Endothelial cell of umbilical vein (primary cell): ENCODE data around the gene AVL9. TPM values are rescaled to one million over a fixed set of nuclear protein-coding genes. Genes with fewer than 3 reads are reported as not detected.

Experiments
- BruUV-seq: library from RNA; stranded (reverse); fragments of 400-500 nt; replicated peaks from 2 replicates; lab custom pipeline; 2021; lab: Mats Ljungman, UMichigan
- CTCF ChIA-PET: fragments of 300-600, 350-600 bp; sonication (Branson Sonifier 250); formaldehyde crosslinking; loops from one replicate; lab custom pipeline; 2021; ENCODE audit warnings: antibody characterized with exemption, inconsistent platforms; lab: Charles Lee
- POLR2A ChIA-PET: fragments of 300-600, 350-600 bp; sonication (Branson Sonifier 250); formaldehyde crosslinking; loops from one replicate; lab custom pipeline; 2021; ENCODE audit warnings: antibody characterized with exemption, inconsistent platforms; lab: Charles Lee
- DNase-seq: peaks from one replicate; pipeline ENCODE4 v3.0.0-alpha.2; 2011; ENCODE audit warnings: low read depth, low spot score
- FAIRE-seq: peaks from 2 replicates; lab custom pipeline; 2011; peaks lifted over from hg19 to GRCh38; lab: Jason Lieb, UNC
- H2AFZ ChIP-seq: 2 replicates; pipeline ENCODE4 v1.6.0; 2012; ENCODE audit warnings: low read depth, low read length, control low read depth, inconsistent platforms
- H3K27ac ChIP-seq: 2 replicates; pipeline ENCODE4 v1.5.1; 2011; ENCODE audit warnings: low read depth, mild to moderate bottlenecking, control low read depth, low read length, moderate library complexity; ENCODE audit not compliant: insufficient read depth
- H3K27me3 ChIP-seq, 2 experiments: 2 replicates each; pipeline versions ENCODE4 v1.6.0 to v1.6.1; 2011; ENCODE audit warnings: low read length in 2 of 2, mixed read lengths in 1 of 2; ENCODE audit not compliant: control insufficient read depth in 2 of 2, insufficient read depth in 2 of 2
- H3K36me3 ChIP-seq, 2 experiments: 2 replicates in 1 of 2; 3 replicates in 1 of 2; pipeline ENCODE4 v1.5.1; 2011; ENCODE audit warnings: low read length in 2 of 2, mild to moderate bottlenecking in 1 of 2, moderate library complexity in 1 of 2; ENCODE audit not compliant: control insufficient read depth in 2 of 2, insufficient read depth in 2 of 2; ENCODE audit errors: extremely low read depth in 1 of 2
- H3K4me1 ChIP-seq: 3 replicates; pipeline ENCODE4 v1.5.1; 2011; ENCODE audit warnings: mild to moderate bottlenecking, low read length; ENCODE audit not compliant: control insufficient read depth, insufficient read depth; ENCODE audit errors: extremely low read depth
- H3K4me2 ChIP-seq: 2 replicates; pipeline ENCODE4 v1.6.1; 2011; ENCODE audit warnings: low read length, control low read depth, mixed read lengths; ENCODE audit not compliant: insufficient read depth
- H3K4me3 ChIP-seq, 3 experiments: fragments of 200-600 bp in 1 of 3; sonication (generic), shearing (Covaris generic) in 1 of 3; replicated peaks in 1 of 3; 2 replicates each; pipeline ENCODE4 v1.5.1; 2011 to 2016; ENCODE audit warnings: control low read depth in 3 of 3, low read length in 3 of 3, mild to moderate bottlenecking in 2 of 3, inconsistent platforms in 1 of 3, low read depth in 1 of 3, moderate library complexity in 1 of 3; ENCODE audit not compliant: insufficient read depth in 1 of 3
- H3K79me2 ChIP-seq: 2 replicates; pipeline ENCODE4 v1.6.0; 2012; ENCODE audit warnings: low read length, inconsistent platforms; ENCODE audit not compliant: control insufficient read depth, insufficient read depth
- H3K9ac ChIP-seq: replicated peaks from 2 replicates; pipeline ENCODE3; 2011; ENCODE audit warnings: low read length, control low read depth; ENCODE audit not compliant: insufficient read depth; ENCODE audit errors: extremely low read depth
- H3K9me1 ChIP-seq: replicated peaks from 3 replicates; pipeline ENCODE4 v1.6.0; 2011; ENCODE audit warnings: mild to moderate bottlenecking, low read length; ENCODE audit not compliant: control insufficient read depth, insufficient read depth; ENCODE audit errors: extremely low read depth
- H3K9me3 ChIP-seq: replicated peaks from 2 replicates; pipeline ENCODE4 v1.5.1; 2012; ENCODE audit warnings: low read length, inconsistent platforms; ENCODE audit not compliant: control insufficient read depth, insufficient read depth
- H4K20me1 ChIP-seq: replicated peaks from 2 replicates; pipeline ENCODE3; 2011; ENCODE audit warnings: mild to moderate bottlenecking, low read length; ENCODE audit not compliant: control insufficient read depth, insufficient read depth; ENCODE audit errors: extremely low read depth
- CTCF ChIP-seq, 2 donors: IDR thresholded peaks; 1 replicate in 1 of 2; 2 replicates in 1 of 2; pipeline ENCODE4 v1.5.1; 2011; ENCODE audit warnings: low read length in 2 of 2, mild to moderate bottlenecking in 2 of 2, moderate library complexity in 2 of 2, control low read depth in 1 of 2, inconsistent platforms in 1 of 2, low read depth in 1 of 2; ENCODE audit not compliant: insufficient read depth in 1 of 2; ENCODE audit errors: extremely low read depth in 1 of 2
- EZH2 ChIP-seq: IDR thresholded peaks from 2 replicates; pipeline ENCODE4 v1.6.1; 2012; ENCODE audit warnings: borderline replicate concordance, low read depth, mild to moderate bottlenecking, moderate library complexity, low read length, inconsistent platforms; ENCODE audit not compliant: severe bottlenecking
- FOS ChIP-seq: IDR thresholded peaks from 2 replicates; pipeline ENCODE4 v1.6.1; 2011; ENCODE audit warnings: mild to moderate bottlenecking, low read length, moderate library complexity, borderline replicate concordance; ENCODE audit not compliant: insufficient read depth
- GATA2 ChIP-seq: IDR thresholded peaks from 2 replicates; pipeline ENCODE4 v1.7.0; 2011; ENCODE audit warnings: low read depth, mild to moderate bottlenecking, moderate library complexity, mixed read lengths, low read length; ENCODE audit not compliant: insufficient read length, insufficient read depth
- JUN ChIP-seq: IDR thresholded peaks from 2 replicates; pipeline ENCODE4 v1.6.1; 2011; ENCODE audit warnings: borderline replicate concordance, low read depth; ENCODE audit not compliant: insufficient read length, insufficient read depth
- MAX ChIP-seq: IDR thresholded peaks from 2 replicates; pipeline ENCODE4 v1.6.1; 2011; ENCODE audit not compliant: insufficient read depth, insufficient read length
- MYC ChIP-seq: IDR thresholded peaks from one replicate; pipeline ENCODE4 v1.6.1; 2011; ENCODE audit warnings: mild to moderate bottlenecking, low read depth, low read length
- POLR2A ChIP-seq: IDR thresholded peaks from 2 replicates; pipeline ENCODE4 v1.6.1; 2012; ENCODE audit warnings: low read depth, mild to moderate bottlenecking, control low read depth, low read length
- POLR2AphosphoS5 ChIP-seq: IDR thresholded peaks from 2 replicates; pipeline ENCODE4 v1.6.1; 2012; ENCODE audit warnings: low read depth, mild to moderate bottlenecking, control low read depth, low read length, moderate library complexity; ENCODE audit not compliant: insufficient read depth
- dilution Hi-C: fragments of 300-500 bp; cut with MboI; formaldehyde crosslinking; loops from one replicate; pipeline ENCODE4 v1.15.0; 2019; ENCODE audit warnings: low sequenced_read_pairs; ENCODE audit not compliant: extremely low pct_ligation_motif_present
- intact Hi-C: fragments of 100-400 bp; cut with micrococcal nuclease; formaldehyde crosslinking; loops from one replicate; pipeline ENCODE4 v1.10.0; 2022
- polyA plus RNA-seq, 4 experiments: library from polyadenylated mRNA; depleted of rRNA in 3 of 4; stranded (reverse) in 3 of 4; unstranded in 1 of 4; fragments of >200 nt; gene quantifications; 2 replicates each; pipeline versions ENCODE4 v1.2.1 to v1.2.3, GENCODE V29; 2011 to 2012; ENCODE audit warnings: missing spikeins in 1 of 4
- total RNA-seq: library from RNA; stranded (reverse); gene quantifications from 2 replicates; pipeline ENCODE4 v1.2.3, GENCODE V29; 2021

The AVL9 gene
- total and polyA plus RNA-seq, 2 donors (not counting 3 experiments of a cell fraction or from before 2014, with no cell fraction given): 12.7 to 42.5 TPM

DNA sequence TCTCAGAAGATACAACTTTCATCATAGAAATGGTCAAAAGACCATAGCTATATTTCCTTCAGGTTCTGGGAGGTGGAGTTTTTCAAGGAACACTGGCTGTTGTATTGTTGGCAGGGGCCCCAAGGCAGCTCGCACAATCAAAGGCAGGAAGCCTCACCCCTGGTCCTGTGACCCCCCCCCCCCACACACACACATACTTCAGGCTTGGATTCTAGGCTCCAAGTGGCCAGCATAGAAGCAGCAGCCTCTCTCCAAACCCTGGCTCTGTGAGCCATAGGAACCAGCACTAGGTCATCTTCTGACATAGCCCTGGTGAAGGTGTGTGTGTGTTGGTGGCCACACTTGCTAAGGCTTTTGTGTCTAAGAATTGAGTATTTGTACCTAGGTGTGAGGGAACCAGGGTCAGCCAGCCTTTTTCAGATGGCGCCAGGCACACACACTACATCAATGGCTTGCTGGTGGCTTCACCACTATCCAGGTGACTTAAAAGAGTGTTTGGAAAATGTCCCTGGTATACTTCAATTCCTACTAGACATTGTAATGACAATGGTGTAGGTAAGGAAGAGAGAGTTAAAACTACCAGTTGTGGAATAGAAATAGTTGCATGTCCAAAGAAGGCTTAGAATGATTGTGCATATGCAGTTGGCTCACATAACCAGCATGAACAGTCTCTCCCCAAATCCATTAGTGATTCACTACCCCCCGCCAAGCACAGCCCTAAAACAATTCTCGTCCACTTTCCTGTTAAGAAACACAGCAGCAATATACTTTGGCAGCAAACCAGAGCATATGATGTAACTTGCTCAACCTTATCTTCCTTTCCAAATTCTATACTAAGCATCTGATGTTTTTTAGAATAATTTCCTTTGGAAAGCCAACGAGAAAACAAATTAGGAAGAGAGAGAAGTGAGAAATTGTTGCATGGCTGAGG, 91.3 kb downstream of the AVL9 start:
- Histone ChIP-seq H3K79me2 (no peaks in the 10 kb centered on the region), H3K4me1 (peaks cover 49% of the 10 kb centered on the region), H3K27ac (peak overlapping the region; percentile 91), H3K9me3 (no peaks in the 10 kb centered on the region), H3K27me3 (no peaks in the 10 kb centered on the region), H3K9me1 (no peaks in the 10 kb centered on the region), H3K4me2 (peak overlapping the region; percentile 83), H2AFZ (no peak overlapping the region), H3K9ac (peak overlapping the region; percentile 80), H3K36me3 (peaks cover 8 to 12% of the 10 kb centered on the region in 2 experiments), H4K20me1 (no peaks in the 10 kb centered on the region), H3K4me3 (peak overlapping the region in 1 of 3 experiments; percentile 31)
- TF ChIP-seq POLR2AphosphoS5 (peak; percentile 54), FOS (peak; percentile 20), JUN (peak; percentile 31), CTCF (IDR thresholded peaks at IDR 0.05; ENCODE audit: extremely low read depth in 1 of 2, insufficient read depth in 1 of 2, low read depth in 1 of 2, low read length in 2 of 2) (peak in 1 of 2 donors; percentile 25), POLR2A (peak; percentile 11), MAX (no peak), MYC (no peak), GATA2 (no peak), EZH2 (no peak)
- BruUV-seq: no TSS peak
- FAIRE-seq: peak; percentile 82
- peak; percentile 88 for DNase-seq
- intact Hi-C loops: loop anchor here (1.0 to 10.0 kb wide), 9 partner anchors 50 to 1868 kb away; partner anchors contain the start of genes AVL9 and LSM5
- dilution Hi-C loops: no loop called here
- POLR2A ChIA-PET: interaction anchor here (0.6 to 0.7 kb wide), 2 partner anchors 86 to 95 kb away, joined by 5 to 7 read pairs; no protein-coding TSS in a partner anchor
- CTCF ChIA-PET: no interaction called here
